ENCODE measurements around the gene ENTHD1.

ENTHD1 gene, protein sequence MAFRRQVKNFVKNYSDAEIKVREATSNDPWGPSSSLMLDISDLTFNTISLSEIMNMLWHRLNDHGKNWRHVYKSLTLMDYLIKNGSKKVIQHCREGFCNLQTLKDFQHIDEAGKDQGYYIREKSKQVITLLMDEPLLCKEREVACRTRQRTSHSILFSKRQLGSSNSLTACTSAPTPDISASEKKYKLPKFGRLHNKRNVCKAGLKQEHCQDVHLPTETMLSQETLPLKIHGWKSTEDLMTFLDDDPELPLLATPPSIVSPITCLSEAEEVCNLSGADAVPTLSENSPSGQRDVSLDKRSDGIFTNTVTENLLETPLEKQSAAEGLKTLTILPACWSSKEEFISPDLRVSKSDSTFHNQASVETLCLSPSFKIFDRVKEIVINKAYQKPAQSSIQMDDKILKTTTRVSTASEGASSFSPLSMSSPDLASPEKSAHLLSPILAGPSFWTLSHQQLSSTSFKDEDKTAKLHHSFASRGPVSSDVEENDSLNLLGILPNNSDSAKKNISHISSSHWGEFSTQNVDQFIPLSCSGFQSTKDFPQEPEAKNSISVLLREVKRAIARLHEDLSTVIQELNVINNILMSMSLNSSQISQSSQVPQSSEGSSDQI
- total RNA-seq, result 0.46 to 1.0 reads per million in 2 donors

GRCh38 chr22:39893526-39893925 is at the start of gene ENTHD1:
ENTHD1 (minus strand) TSS chr22:39893760; CDS start chr22:39887748, 6,012 bp downstream.
- no peak for DNase-seq

- DNase-seq, result no peak
Measured at GRCh38 chr22:39943337-39943736, 49.8 kb upstream of the ENTHD1 start.

DNA sequence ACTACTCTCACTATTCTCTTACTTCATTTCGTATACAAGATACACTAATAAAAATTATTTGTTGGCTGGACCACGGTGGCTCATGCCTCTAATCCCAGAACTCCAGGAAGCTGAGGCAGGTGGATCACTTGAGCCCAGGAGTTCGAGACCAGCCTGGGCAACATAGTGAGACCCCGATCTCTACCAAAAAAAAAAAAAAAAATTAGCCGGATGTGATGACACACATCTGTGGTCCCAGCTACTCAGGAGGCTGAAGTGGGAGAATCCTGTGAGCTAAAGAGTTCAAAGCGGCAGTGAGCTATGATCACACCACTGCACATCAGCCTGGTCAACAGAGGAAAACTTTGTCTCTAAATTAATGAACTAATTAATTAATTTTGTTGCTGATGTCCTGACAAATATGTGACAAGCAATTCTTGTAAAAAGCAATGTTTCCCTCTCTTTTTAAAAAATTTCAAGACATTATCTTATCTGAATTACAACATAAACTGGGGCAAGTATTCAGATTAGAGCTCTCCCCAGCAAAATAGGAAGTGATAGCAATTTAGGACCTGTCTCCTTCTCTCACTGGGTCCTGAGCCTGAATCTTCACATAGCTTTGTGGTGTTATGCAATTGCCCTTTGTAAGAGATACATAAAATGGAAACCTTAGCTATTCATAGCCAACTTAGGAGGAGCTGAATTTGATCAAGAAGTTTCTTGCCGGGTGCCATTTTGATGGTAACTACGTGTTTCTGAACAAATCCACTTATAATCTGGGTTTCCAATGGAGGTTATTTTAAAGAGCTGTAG is 49.1 kb upstream of the ENTHD1 start:
- DNase-seq, result no peak

- DNase-seq, result no peak
Measured at GRCh38 chr22:39941601-39942000, 48.0 kb upstream of the ENTHD1 start.

DNA sequence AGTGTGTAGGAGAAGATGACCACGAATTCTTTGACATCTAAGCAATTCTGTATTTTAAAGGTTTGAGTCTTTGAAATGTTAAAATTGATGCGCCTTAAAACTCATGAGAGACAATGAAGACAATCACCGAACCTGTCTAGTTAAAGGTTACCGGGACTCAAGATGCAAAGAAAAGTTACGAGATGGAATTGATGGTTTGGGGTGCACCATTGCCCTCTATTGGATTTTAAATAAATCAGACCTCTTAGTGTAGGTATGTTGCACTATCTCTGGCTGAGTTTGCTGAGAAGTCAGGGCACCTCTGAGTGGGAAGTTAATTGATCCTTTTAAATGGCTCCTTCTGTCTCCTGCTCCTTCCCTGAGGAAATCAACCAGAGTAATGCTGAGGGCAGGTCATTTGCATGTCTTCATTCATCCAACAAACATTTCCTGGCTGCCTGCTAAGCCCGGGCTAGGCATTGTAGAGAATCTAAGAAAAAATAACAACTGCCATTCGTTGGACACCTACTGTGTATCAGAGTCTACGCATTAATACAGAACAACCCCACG is 47.3 kb upstream of the ENTHD1 start:
- no peak for DNase-seq

DNA sequence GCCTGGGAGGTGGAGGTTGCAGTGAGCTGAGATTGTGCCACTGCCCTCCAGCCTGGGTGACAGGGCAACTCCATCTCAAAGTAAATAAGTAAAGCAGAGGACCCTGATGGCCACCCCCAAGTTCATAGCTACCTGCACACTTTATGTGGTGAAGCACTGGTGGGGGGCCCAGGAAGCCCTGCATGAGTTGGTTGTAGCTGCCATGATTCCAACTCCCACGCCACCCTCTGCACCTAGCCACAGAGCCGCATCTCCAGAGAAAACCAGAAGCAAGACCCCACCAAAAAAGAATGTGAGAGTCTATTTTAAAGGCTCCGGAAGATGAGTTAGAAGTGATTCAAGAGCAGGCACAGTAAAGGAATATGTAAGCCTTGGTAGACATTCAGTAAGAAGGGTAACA is 46.3 kb upstream of the ENTHD1 start:
- DNase-seq, result no peak

DNA sequence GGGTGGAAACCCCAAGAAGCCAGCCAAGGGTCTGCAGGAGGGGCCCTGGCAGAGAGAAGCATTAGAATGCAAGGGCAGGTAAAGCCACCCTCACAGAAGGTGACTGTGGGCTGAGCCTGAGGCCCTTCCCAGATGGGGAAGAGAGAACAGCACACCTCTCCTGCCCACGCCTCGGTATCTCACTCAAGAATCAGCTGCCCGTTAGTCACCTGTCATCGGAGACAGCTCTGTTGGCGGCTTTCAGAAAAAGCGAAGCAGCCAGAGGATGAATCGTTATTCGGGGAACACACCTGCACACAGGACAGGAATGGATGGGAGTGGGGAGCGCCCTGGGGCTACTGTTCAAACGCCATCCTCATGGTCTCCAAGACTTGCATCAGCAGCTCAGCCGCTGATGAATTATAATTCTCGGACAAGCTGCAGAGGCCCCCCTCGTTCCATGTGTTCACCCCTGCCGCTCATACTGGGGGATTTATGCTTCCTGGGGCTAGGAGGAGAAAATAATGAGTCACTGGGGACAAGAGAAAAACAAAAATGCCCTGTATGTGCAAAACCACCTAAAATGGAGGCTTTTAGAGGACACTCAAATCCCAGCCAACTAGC is 45.0 kb upstream of the ENTHD1 start:
- DNase-seq, result no peak

DNA sequence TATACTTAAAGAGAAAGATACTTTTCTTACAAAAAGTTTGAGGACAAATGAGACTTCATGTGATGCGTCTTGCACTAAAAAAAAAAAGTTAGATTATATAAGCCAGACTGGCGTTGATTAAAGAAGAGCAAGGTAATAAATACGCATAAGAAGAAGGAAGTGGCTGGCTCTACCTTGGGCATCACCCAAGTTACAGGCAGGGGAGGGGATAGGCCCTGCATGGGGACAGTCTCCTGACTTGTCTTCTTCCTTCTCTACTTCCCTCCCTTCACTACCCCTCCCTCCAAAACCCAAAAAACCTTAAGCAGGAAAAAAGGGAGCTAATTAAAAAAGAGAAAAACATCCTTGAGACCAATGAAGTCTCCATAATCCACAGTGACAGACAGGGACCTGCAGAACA is 44.3 kb upstream of the ENTHD1 start:
- no peak for DNase-seq

DNA sequence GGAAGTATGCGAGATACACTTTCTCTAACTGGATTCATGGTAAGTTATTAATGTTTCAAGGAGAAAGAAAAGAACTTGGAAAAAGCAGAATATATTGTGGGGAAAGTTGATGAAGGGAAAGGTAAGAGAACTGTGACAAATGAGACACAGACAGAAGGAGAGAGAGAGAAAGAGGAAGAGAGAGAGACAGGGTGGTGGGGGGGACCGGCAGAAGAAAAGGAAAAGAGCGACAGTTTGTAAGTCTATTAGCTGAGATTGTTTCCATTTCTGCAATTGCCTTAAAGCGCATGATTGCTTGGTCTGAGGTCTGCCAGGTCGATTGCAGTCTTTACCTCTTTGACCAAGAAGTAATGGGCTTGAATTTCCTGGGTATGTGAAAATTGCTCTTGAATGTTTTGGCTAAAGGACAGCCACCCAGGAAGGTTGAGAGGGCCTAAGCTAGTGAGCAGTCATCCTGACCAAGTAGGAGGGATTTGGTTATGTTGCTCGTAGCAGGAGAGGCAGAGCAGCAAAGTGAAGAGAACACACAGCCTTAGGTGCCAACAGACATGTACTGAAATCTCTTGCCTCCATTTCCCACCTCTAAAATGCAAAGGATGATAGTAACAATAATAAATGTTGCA is 43.1 kb upstream of the ENTHD1 start:
- no peak for DNase-seq

DNA sequence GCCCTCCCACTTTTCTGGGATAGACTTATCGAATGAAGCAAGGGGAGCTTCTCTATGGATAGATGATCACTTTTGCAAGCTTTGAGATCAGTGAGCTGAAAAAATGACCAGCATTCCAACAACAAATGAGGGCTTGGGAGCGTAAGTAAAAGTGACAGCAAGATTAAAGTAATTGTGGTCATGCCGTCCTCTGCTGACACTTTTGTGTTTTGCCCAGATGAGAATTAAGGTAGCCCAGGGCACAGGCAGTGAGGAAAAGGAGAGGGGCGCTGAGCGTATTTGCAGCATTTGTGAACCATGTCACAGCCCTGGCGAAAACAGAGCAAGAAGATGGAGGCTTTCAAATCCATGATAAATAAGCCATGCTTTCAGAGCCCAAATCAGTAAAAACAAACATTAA is 42.1 kb upstream of the ENTHD1 start:
- DNase-seq, result no peak

- no peak for DNase-seq
Measured at GRCh38 chr22:39935116-39935515, 41.6 kb upstream of the ENTHD1 start.

DNA sequence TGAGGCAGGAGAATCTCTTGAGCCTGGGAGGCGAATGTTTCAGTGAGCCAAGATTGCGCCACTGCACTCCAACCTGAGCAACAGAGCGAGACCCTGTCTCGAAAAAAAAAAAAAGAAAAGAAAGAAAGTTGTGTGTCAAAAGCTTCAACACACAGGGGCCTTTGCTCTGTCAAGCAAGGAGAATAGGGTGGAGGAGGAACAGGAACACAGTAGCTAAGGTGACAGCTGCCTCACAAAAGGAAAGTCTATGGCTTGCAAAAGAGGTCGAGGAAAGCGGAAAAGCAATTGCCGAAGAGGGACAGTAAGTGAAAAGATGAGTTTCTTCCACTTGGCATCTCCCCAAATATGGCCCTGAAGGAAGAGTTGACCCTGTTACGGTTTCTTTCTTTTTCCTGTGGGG is 40.2 kb upstream of the ENTHD1 start:
- no peak for DNase-seq

- DNase-seq, result no peak
Measured at GRCh38 chr22:39932918-39933649, 39.5 kb upstream of the ENTHD1 start.

GRCh38 chr22:39932166-39932565 is 38.6 kb upstream of the ENTHD1 start:
- no peak for DNase-seq

DNA sequence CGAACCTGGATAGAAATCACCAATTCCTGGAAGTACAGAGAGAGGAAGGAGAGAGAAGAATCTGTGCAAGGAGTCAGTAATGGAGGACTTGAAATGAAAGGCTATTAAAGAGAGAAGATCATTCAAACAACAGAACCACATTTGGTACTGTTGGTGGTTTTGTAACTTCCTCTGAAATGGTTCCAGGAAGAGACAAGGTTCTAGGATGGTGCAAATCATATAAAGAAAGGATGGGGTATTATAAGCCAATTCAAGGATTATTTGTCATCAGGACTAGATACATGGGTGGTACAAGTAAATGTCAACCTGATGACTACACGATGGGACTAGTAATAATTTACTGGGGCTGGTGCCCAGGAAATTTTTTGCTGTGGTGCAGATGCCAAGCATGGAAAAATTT is 37.7 kb upstream of the ENTHD1 start:
- DNase-seq, result no peak

- no peak for DNase-seq
Measured at GRCh38 chr22:39928536-39929520, 35.3 kb upstream of the ENTHD1 start.

DNA sequence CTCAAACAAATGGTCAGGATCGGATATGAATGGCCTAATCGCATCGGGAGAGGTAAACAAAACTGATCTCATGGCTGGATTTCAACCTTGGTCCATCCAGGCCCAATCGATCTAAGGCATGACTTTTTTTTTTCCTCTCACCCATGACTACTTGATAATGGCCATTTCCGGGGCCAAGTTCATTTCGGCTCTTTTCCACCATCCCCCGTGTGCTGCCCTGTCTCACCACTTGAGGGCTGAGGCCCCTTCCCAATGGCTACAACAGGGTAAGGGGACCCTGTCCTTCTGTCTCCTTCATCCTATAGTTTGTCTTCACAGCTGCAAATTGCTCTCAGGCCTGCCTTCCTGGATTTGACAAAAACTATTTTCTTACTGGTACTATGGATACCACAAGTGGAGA is 34.0 kb upstream of the ENTHD1 start:
- DNase-seq, result no peak

- DNase-seq, result no peak
Measured at GRCh38 chr22:39926753-39927152, 33.2 kb upstream of the ENTHD1 start.

GRCh38 chr22:39925909-39926679 is 32.5 kb upstream of the ENTHD1 start:
- DNase-seq, result no peak

- DNase-seq, result no peak
Measured at GRCh38 chr22:39925273-39925672, 31.7 kb upstream of the ENTHD1 start.

Measured in activated gamma-delta T cell (primary cell).